AML-193 (cell line): ENCODE measurements around the gene MATK.
"Not testable (repeated sequence)": the region's sequence is repeated elsewhere in the genome, so short reads cannot be mapped to it uniquely, and the experiment has no call there.

Source experiments
- DNase-seq, 2 experiments: peaks; one replicate each; lab custom pipeline; 2025; lab: John Stamatoyannopoulos, UW

Gene MATK

DNA sequence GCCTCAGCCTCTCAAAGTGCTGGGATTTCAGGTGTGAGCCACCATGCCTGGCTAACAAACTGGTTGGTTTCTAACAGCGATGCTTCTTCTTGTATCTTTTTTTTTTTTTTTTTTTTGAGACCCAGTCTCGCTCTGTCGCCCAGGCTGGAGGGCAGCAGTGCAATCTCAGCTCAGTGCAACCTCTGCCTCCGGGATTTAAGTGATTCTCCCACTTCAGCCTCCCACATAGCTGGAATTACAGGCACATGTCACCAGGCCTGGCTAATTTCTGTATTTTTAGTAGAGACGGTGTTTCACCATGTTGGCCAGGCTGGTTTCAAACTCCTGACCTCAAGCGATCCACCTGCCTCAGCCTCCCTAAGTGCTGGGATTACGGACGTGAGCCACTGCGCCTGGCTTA lies 30.0 kb upstream of the MATK start:
- DNase-seq: not testable (repeated sequence)

- no peak for DNase-seq
Observed at GRCh38 chr19:3814648-3815047, 28.5 kb upstream of the MATK start.

GRCh38 chr19:3813473-3814392 lies 27.6 kb upstream of the MATK start:
- DNase-seq: no peak

DNA sequence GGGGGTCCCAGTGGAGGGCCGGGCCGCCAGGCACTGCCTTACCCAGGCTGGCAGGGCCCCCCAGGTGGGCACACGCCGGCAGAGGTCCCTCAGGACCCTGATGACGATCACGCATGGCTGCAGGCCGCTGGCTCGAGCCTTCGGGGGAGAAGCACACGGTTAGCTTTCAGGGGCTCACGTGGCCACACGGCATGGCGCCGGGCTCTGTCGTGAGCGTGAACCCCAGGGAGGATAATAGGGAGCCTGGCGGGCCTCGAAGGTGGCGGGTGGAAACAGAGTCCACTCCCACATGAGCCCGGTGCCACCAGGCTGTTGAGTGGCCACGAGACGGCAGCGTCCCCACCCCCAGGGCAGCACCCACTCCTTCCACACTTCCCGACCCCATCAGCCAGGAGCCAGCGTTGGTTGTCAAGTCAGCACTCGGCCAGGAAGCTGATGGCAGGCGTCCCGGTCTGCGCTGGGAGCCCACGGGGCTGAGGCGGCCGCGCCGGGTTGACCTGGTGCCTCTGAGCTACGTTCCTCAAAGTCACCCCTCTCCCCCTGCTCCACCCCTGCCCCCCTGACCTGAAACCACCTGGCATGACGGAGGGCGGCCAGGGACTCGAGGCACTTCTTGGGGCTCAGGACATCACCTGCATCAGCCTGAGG lies 24.7 kb upstream of the MATK start:
- DNase-seq: no peak

DNA sequence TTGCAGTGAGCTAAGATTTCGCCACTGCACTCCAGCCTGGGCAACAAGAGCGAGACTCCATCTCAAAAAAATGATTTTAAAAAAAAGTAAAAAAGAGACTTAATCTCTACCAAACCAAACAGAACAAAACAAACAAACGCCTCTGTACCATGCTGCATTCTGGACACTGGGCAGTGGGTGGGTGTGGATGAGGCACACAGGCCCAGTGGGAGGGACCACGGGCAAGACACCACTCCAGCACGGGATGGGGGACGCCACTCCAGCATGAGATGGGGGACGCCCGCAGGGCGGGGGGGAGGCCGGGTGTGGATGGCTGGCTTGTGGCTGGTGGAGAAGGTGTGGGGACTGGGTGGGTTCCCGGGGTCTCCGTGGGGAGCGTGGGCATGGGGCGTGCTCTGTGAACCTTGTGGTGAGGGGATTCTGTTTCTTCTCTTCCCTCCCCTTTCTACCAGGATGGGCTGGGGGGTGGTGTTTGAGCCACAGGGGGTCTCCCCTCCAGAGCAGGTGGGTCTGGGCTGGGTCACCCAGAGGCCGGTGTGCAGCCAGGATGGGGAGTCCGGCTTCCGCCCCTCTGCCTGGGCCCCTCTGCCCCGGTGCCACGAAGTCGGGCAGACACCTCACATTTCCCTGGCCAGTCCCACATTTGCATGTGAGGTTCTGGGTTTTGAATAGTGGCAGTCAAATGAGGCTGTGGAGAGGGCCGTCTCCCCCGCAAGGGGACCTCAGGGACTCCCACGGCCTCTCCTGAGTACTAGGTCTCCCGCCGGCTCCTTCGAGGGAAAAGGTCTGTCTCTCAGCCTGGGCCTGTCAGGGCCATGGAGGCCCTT lies 23.9 kb upstream of the MATK start:
- no peak for DNase-seq

DNA sequence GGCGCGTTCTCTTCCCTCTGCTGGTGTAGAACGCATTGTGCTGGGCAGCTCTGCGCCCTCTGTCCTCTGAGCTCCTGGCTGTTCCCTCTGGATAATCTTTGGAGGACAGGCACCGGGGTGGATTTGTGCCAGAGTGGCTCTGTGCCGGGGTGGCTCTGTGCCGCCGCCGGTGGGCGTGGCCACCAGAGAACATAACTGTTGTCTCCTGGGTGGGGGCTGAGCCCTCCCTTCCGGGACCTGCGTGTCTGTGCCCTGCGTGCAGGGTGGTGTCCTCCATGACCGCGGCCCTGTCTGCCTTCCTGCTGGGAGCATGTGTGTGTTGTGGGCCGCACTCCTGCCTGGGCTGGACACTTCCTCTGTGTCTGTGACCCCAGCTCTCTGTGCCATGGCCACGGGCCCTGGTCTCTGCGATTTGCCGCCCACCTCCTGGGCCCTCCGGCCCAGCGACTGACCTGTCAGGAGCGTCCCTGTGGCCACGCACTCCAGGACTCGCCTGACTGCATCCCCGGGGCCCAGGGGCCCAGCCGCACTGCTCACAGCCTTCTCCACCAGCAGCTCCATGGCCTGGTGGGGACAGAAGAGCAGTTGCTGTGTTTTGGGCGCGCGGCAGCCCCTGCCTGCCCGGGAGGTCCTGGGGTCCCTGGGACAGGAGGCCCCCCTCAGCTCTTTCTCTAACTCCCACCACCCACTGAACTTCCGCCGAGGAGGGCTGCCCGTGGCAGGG lies 22.4 kb upstream of the MATK start:
- DNase-seq: no peak

DNA sequence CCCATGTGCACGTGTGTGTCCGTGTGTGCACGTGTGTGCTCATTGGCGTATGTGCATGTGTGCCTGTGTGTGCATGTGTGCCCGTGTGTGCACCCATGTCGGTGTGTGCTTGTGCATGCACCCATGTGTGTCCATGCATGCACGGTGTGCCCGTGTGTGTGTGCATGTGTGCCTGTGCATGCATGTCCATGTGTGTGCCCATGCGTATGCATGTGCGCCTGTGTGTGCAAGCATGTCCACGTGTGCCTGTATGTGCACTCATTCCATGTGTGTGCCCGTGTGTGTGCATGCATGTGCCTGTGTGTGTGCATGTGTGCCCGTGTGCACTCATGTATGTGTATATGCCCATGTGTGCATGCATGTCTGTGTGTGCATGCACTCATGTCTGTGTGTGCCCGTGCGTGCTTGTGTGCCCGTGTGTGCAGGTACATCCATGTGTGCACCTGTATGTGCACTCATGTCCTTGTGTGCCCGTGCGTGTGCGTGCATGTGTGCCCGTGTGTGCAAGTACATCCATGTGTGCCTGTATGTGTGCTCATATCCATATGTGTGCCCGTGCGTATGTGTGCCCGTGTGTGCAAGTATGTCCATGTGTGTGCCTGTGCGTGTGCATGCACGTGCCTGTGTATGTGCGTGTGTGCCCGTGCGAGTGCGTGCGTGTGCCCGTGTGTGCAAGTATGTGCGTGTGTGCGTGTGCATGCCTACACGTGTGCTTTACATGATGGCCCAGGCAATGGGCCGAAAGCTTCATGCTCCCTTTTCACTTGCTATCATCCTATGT lies 21.6 kb upstream of the MATK start:
- no peak for DNase-seq

DNA sequence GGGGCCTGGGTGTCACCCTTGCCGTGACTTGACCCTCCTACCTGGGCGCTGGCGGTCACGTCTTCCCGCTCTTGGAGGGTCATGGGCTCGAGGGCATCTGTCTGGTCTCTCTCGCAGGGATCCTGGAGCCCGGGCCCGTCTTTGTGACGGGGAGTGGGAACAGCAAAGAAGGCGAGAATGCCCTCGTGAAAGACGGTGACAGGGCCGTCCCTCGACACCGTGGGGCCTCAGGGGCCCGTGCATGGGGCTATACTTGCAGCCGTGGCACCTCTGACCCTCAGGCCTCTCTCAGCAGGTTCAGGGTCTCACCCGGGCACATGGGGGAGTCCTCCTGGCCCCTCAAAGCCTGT lies 20.9 kb upstream of the MATK start:
- DNase-seq: no peak

DNA sequence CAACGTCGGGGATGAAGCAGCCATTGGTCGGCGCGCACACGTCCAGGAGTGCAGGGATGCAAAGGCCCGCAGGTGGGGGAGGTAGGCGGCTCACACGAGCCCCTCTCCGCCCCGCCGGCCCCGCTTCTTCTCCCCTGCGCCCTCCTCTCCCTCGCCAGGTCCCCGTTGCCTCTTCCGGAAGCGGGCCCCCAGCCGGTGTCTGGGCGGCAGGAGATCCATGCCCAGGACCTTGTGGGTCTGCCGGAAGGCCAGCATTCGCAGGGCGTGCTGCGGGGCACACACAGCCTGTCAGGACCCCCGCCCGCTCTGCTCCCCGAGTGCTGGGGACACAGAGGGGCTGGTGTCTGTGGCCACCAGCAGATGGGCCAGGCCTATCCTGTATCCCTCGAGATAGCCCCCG lies 19.7 kb upstream of the MATK start:
- DNase-seq: no peak

- no peak for DNase-seq
Observed at GRCh38 chr19:3804429-3804828, 18.2 kb upstream of the MATK start.

GRCh38 chr19:3803986-3804385 lies 17.8 kb upstream of the MATK start:
- DNase-seq: no peak

- no peak for DNase-seq
Observed at GRCh38 chr19:3803114-3803888, 17.1 kb upstream of the MATK start.

DNA sequence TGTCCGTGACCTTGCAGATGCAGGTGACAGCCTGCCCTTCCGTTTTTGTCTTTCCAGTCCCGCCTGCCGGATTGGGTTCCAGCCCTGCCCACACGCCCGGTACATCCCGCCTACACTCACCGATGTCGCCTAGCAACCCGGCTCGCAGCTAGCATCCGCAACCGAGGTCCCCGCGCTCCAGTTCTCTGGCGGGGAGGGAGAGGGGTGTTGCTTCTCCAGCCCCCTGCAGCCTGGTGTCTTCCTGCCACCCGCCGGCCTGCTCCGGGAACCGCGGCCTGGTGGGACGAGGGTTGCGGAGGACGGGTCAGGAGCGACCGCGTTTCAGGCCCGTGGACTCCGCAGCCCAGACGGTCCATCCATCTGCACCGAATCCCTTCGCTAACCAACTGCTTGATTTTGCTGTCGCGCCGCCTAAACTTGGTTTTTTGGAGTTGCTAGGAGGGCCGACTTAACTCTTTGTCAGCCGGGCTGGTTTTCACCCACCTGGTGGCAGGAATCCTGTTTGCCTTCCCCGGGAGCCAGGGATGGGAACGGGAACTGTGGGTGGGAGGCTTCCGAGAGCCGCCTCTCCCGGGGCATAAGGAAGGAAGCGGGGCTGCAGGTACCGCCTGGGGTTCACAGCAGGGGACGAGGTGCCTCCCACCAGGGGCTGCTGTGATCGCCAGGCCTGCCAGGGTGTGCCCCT lies 15.4 kb upstream of the MATK start:
- DNase-seq: no peak

DNA sequence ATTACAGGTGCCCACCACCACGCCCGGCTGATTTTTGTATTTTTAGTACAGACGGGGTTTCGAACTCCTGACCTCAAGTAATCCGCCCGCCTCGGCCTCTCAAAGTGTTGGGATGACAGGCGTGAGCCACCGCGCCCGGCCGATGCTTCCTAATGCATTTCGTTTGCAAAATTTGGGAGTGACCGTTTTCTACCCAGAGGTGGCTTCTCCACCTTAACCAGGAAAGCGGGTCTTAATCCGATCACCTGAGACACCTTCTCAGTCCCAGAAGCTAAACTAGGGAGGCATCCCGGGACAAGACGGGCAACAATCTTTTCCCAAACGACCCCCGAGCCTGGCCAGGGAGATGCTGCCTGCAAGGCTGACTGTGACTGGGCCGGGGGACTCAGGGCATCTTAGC lies 14.8 kb upstream of the MATK start:
- no peak for DNase-seq

DNA sequence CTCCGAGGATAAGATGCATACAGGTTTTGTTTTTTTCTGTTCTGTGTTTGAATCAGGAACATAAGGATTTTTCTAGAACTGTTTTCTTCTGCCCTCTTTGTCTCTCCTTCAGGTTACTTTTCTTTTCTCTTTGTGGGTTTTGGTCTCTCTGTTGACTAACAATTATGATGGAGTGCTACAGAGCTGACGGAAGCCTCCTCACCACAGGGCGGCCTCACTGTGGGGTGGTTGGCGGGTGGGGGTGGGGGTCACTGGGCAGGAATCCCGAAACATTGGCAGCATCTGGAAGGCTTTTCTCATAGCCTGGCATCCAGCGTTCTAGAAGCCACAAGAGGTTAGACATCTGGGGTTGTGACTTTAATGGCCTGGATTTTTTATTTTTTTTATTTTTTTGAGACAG lies 12.0 kb upstream of the MATK start:
- DNase-seq: peak in 1 of 2 experiments; percentile 3

- DNase-seq: no peak
Observed at GRCh38 chr19:3796358-3796757, 10.2 kb upstream of the MATK start.

GRCh38 chr19:3793799-3794198 lies 7.6 kb upstream of the MATK start:
- DNase-seq: no peak

- no peak for DNase-seq
Observed at GRCh38 chr19:3792114-3792513, 5.9 kb upstream of the MATK start.

DNA sequence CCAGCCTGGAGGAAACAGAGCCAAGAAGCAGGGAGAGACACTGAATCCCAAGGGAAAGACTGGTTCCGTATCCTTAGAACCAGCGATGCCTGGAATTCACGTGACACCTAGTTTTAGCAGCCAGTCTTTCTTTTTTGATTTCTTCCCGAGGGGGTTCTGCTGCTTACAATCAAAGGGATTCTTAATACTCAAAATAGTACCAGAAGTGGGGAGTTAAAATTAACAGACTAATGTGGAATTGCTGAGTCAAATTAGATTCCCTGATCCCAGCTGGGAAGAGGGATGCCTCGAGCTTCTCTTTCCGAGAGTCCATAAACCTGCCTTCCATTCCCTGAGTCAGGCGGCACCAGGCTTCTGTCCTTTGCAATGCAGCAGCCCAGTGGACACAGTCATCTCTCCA lies 4.8 kb upstream of the MATK start:
- no peak for DNase-seq

GRCh38 chr19:3790209-3790734 lies 4.1 kb upstream of the MATK start:
- DNase-seq: no peak
